ENCODE measurements around the gene CDC42BPG. TPM values are rescaled to one million over a fixed set of nuclear protein-coding genes. Genes with fewer than 3 reads are reported as not detected.

The CDC42BPG gene
- total RNA-seq, 2 donors from 2014 or later: 17.2 to 24.0 TPM

- H3K36me3 ChIP-seq: no peaks in the 10 kb centered on the region
- no peaks in the 10 kb centered on the region for H3K9me3 ChIP-seq
- intact Hi-C loops (cut with DNase I): no loop called here
- no peaks in the 10 kb centered on the region for H3K4me1 ChIP-seq (replicated peaks)
- peak overlapping the region in 1 of 2 donors; percentile 3 for H3K4me3 ChIP-seq
- H3K27me3 ChIP-seq (replicated peaks; ENCODE audit: insufficient read depth): no peaks in the 10 kb centered on the region
- WGBS: 14% methylated on average over 34 of the region's 34 CpGs
- peak overlapping the region in 1 of 2 donors; percentile 13 for H3K27ac ChIP-seq
- TF ChIP-seq CTCF (IDR thresholded peaks at IDR 0.05) (peak; percentile 91 to 96 (median 95)), POLR2AphosphoS5 (IDR thresholded peaks at IDR 0.05) (peak; percentile 55), POLR2A (IDR thresholded peaks at IDR 0.05) (no peak)
- peak; percentile 64 for DNase-seq (ENCODE audit: low spot score)
Measured at GRCh38 chr11:64887757-64888405, 43.4 kb upstream of the CDC42BPG start.

GRCh38 chr11:64887234-64887756 lies 42.8 kb upstream of the CDC42BPG start:
- intact Hi-C loops (cut with DNase I): no loop called here
- no peak for DNase-seq (ENCODE audit: low spot score)
- Histone ChIP-seq H3K27ac (peak overlapping the region in 1 of 2 donors; percentile 13), H3K27me3 (replicated peaks; ENCODE audit: insufficient read depth) (no peaks in the 10 kb centered on the region), H3K36me3 (no peaks in the 10 kb centered on the region), H3K4me3 (no peak overlapping the region), H3K4me1 (replicated peaks) (no peaks in the 10 kb centered on the region), H3K9me3 (no peaks in the 10 kb centered on the region)
- TF ChIP-seq POLR2AphosphoS5 (IDR thresholded peaks at IDR 0.05) (no peak), CTCF (IDR thresholded peaks at IDR 0.05) (no peak), POLR2A (IDR thresholded peaks at IDR 0.05) (no peak)
- WGBS: 80% methylated on average over 8 of the region's 8 CpGs

- TF ChIP-seq POLR2A (IDR thresholded peaks at IDR 0.05): no peak
- TF ChIP-seq POLR2AphosphoS5 (IDR thresholded peaks at IDR 0.05): no peak
- no peak for TF ChIP-seq CTCF (IDR thresholded peaks at IDR 0.05)
- Histone ChIP-seq H3K4me3 (no peak overlapping the region), H3K9me3 (no peaks in the 10 kb centered on the region), H3K27me3 (replicated peaks; ENCODE audit: insufficient read depth) (no peaks in the 10 kb centered on the region), H3K4me1 (replicated peaks) (no peaks in the 10 kb centered on the region), H3K27ac (no peak overlapping the region), H3K36me3 (no peaks in the 10 kb centered on the region)
- intact Hi-C loops (cut with DNase I): no loop called here
- WGBS: 79% methylated on average over 15 of the region's 15 CpGs
- DNase-seq (ENCODE audit: low spot score): no peak
Measured at GRCh38 chr11:64885367-64886286, 41.2 kb upstream of the CDC42BPG start.

- WGBS: 91% methylated on average over 8 of the region's 8 CpGs
- Histone ChIP-seq H3K36me3 (no peaks in the 10 kb centered on the region), H3K9me3 (no peaks in the 10 kb centered on the region), H3K27me3 (replicated peaks; ENCODE audit: insufficient read depth) (no peaks in the 10 kb centered on the region), H3K27ac (no peak overlapping the region), H3K4me1 (replicated peaks) (no peaks in the 10 kb centered on the region), H3K4me3 (no peak overlapping the region)
- TF ChIP-seq POLR2AphosphoS5 (IDR thresholded peaks at IDR 0.05) (no peak), POLR2A (IDR thresholded peaks at IDR 0.05) (no peak), CTCF (IDR thresholded peaks at IDR 0.05) (no peak)
- intact Hi-C loops (cut with DNase I): no loop called here
- no peak for DNase-seq (ENCODE audit: low spot score)
Measured at GRCh38 chr11:64884019-64884418, 39.6 kb upstream of the CDC42BPG start.
